ENCODE measurements around the gene RNF7.

- TF ChIP-seq, protein P1, sequence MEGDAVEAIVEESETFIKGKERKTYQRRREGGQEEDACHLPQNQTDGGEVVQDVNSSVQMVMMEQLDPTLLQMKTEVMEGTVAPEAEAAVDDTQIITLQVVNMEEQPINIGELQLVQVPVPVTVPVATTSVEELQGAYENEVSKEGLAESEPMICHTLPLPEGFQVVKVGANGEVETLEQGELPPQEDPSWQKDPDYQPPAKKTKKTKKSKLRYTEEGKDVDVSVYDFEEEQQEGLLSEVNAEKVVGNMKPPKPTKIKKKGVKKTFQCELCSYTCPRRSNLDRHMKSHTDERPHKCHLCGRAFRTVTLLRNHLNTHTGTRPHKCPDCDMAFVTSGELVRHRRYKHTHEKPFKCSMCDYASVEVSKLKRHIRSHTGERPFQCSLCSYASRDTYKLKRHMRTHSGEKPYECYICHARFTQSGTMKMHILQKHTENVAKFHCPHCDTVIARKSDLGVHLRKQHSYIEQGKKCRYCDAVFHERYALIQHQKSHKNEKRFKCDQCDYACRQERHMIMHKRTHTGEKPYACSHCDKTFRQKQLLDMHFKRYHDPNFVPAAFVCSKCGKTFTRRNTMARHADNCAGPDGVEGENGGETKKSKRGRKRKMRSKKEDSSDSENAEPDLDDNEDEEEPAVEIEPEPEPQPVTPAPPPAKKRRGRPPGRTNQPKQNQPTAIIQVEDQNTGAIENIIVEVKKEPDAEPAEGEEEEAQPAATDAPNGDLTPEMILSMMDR (IDR thresholded peaks at IDR 0.05) = no peak
- no peak for TF ChIP-seq POLR2A (IDR thresholded peaks at IDR 0.05)
These were observed 50.1 kb downstream of the RNF7 start for GRCh38 chr3:141788149-141788548.
